ENCODE measurements around the gene CSF1. TPM values are rescaled to one million over a fixed set of nuclear protein-coding genes. Genes with fewer than 3 reads are reported as not detected.

CSF1 gene
- polyA plus RNA-seq, 3 donors: 0.11 to 0.69 (median 0.38) TPM

GRCh38 chr1:109938556-109938955, 27.9 kb downstream of the CSF1 start:
- WGBS (ENCODE audit: insufficient coverage): no CpG with 5 or more reads among the region's 2 CpGs
- Histone ChIP-seq H3K9ac (ENCODE audit: insufficient read depth, low read length, poor library complexity, severe bottlenecking) (no peak overlapping the region), H4K20me1 (ENCODE audit: insufficient read depth, low read length) (no peaks in the 10 kb centered on the region), H3K4me2 (replicated peaks; ENCODE audit: extremely low read depth, low read length, poor library complexity, severe bottlenecking) (no peak overlapping the region), H3K79me2 (ENCODE audit: insufficient read depth, low read length) (no peaks in the 10 kb centered on the region), H3K4me3 (replicated peaks in 1 of 3; ENCODE audit: low read depth in 2 of 3, low read length in 3 of 3) (no peak overlapping the region), H3K36me3 (replicated peaks in 1 of 2; ENCODE audit: control insufficient read depth in 1 of 2, insufficient read depth in 2 of 2, low read length in 2 of 2) (no peaks in the 10 kb centered on the region), H3K9me3 (replicated peaks in 1 of 2; ENCODE audit: control insufficient read depth in 1 of 2, insufficient read depth in 1 of 2, low read length in 2 of 2) (peaks cover 4 to 12% of the 10 kb centered on the region in 2 donors), H3K27ac (ENCODE audit: low read depth in 1 of 2, low read length in 2 of 2) (no peak overlapping the region), H3K27me3 (ENCODE audit: control insufficient read depth in 2 of 2, insufficient read depth in 2 of 2, low read length in 2 of 2) (no peaks in the 10 kb centered on the region), H3K4me1 (ENCODE audit: control insufficient read depth in 1 of 2, insufficient read depth in 2 of 2, low read length in 2 of 2) (peaks cover 11 to 12% of the 10 kb centered on the region in 2 donors), H2AFZ (ENCODE audit: insufficient read depth, low read depth, low read length, poor library complexity, severe bottlenecking) (no peak overlapping the region)
- TF ChIP-seq CTCF (IDR thresholded peaks at IDR 0.05): no peak
- peaks cover 0 to 4% (median 0%) of the 10 kb centered on the region in 3 donors for H3K27me3 Mint-ChIP-seq (ENCODE audit: low read depth in 3 of 3)
- no peak for DNase-seq
- peaks cover 0 to 4% of the 10 kb centered on the region in 2 donors for H3K36me3 Mint-ChIP-seq
- intact Hi-C loops (cut with micrococcal nuclease): loop anchor here in 1 of 2 donors (5.0 kb wide), 1 partner anchor 44 kb away; the partner anchor contains the start of gene AHCYL1
- no peak overlapping the region for H3K4me3 Mint-ChIP-seq
- H3K9me3 Mint-ChIP-seq: peaks cover 14 to 32% (median 22%) of the 10 kb centered on the region in 7 donors
- peaks cover 13% of the 10 kb centered on the region for H3K4me1 Mint-ChIP-seq
- H3K27ac Mint-ChIP-seq: no peak overlapping the region

GRCh38 chr1:109942434-109942833, 31.8 kb downstream of the CSF1 start:
- WGBS (ENCODE audit: insufficient coverage): 100% methylated on average over 1 of the region's 2 CpGs
- intact Hi-C loops (cut with micrococcal nuclease): no loop called here

More at GRCh38 chr1:109942434-109942833, 31.8 kb downstream of the CSF1 start:
- Histone ChIP-seq H2AFZ (ENCODE audit: insufficient read depth, low read depth, low read length, poor library complexity, severe bottlenecking) (no peak overlapping the region), H3K36me3 (replicated peaks in 1 of 2; ENCODE audit: control insufficient read depth in 1 of 2, insufficient read depth in 2 of 2, low read length in 2 of 2) (no peaks in the 10 kb centered on the region), H3K4me2 (replicated peaks; ENCODE audit: extremely low read depth, low read length, poor library complexity, severe bottlenecking) (no peak overlapping the region), H3K9ac (ENCODE audit: insufficient read depth, low read length, poor library complexity, severe bottlenecking) (no peak overlapping the region), H3K27me3 (ENCODE audit: control insufficient read depth in 2 of 2, insufficient read depth in 2 of 2, low read length in 2 of 2) (no peaks in the 10 kb centered on the region), H4K20me1 (ENCODE audit: insufficient read depth, low read length) (no peaks in the 10 kb centered on the region), H3K4me1 (ENCODE audit: control insufficient read depth in 1 of 2, insufficient read depth in 2 of 2, low read length in 2 of 2) (peaks cover 0 to 2% of the 10 kb centered on the region in 2 donors), H3K79me2 (ENCODE audit: insufficient read depth, low read length) (no peaks in the 10 kb centered on the region), H3K4me3 (replicated peaks in 1 of 3; ENCODE audit: low read depth in 2 of 3, low read length in 3 of 3) (no peak overlapping the region), H3K27ac (ENCODE audit: low read depth in 1 of 2, low read length in 2 of 2) (no peak overlapping the region), H3K9me3 (replicated peaks in 1 of 2; ENCODE audit: control insufficient read depth in 1 of 2, insufficient read depth in 1 of 2, low read length in 2 of 2) (peaks cover 0 to 11% of the 10 kb centered on the region in 2 donors)
- H3K9me3 Mint-ChIP-seq: peaks cover 4 to 16% (median 12%) of the 10 kb centered on the region in 7 donors
- H3K27ac Mint-ChIP-seq: no peak overlapping the region
- H3K27me3 Mint-ChIP-seq (ENCODE audit: low read depth in 3 of 3): peaks cover 0 to 5% (median 2%) of the 10 kb centered on the region in 3 donors
- no peak overlapping the region for H3K4me3 Mint-ChIP-seq
- no peak for TF ChIP-seq CTCF (IDR thresholded peaks at IDR 0.05)
- H3K4me1 Mint-ChIP-seq: peaks cover 11% of the 10 kb centered on the region
- no peaks in the 10 kb centered on the region for H3K36me3 Mint-ChIP-seq
- no peak for DNase-seq

Measured in CD14-positive monocyte (primary cell).